OCI-LY3 (cell line): ENCODE measurements around the gene NUP155.

ENCODE experiments used
- CTCF ChIP-seq: fragments of 200-600, 300-600 bp; sonication (generic); IDR thresholded peaks from 2 replicates; pipeline ENCODE4 v1.5.1; 2014; ENCODE audit warnings: antibody characterized with exemption, low read length, low read depth
- EZH2phosphoT487 ChIP-seq: fragments of 200-600 bp; shearing (Covaris generic); IDR thresholded peaks from 2 replicates; pipeline ENCODE4 v1.6.1; 2018; ENCODE audit warnings: antibody characterized with exemption, mixed run types, low read depth

GRCh38 chr5:37247036-37247435 is 123.9 kb downstream of the NUP155 start:
- TF ChIP-seq CTCF, result no peak
- no peak for TF ChIP-seq EZH2phosphoT487
